Measurements from ENCODE around the gene NEURL2.
"Not testable (repeated sequence)": the region's sequence is repeated elsewhere in the genome, so short reads cannot be mapped to it uniquely, and the experiment has no call there.

Gene NEURL2

DNA sequence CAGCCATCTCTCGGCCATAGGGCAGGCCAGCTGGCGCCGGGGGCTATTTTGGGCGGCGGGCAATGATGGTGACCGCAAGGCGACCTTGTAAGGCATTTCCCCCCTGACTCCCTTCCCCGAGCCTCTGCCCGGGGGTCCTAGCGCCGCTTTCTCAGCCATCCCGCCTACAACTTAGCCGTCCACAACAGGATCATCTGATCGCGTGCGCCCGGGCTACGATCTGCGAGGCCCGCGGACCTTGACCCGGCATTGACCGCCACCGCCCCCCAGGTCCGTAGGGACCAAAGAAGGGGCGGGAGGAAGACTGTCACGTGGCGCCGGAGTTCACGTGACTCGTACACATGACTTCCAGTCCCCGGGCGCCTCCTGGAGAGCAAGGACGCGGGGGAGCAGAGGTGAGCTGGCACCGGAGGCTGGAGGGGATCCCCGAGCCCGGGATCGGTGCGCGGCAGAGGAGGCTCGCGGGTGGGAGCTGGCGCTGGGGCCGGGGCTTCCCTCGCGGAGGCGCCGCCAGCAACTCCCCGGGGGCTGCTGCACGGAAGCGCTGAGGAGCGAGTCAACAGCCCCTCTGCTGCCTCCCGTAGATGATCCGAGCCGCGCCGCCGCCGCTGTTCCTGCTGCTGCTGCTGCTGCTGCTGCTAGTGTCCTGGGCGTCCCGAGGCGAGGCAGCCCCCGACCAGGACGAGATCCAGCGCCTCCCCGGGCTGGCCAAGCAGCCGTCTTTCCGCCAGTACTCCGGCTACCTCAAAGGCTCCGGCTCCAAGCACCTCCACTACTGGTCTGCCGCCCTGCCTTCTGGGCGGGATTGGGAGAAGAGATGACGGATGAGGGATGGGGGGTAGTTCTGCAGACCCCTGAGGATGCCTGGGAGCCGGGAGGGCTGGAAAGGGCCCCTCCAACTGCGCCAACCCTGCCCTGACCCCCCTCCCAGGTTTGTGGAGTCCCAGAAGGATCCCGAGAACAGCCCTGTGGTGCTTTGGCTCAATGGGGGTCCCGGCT lies at the start of gene NEURL2, which contains the start of gene CTSA:
NEURL2 (minus strand) TSS at position 224 of the 999 bp plus-strand sequence; CDS start at position 7, 217 bp downstream.
CTSA (plus strand) TSS at position 351 of the 999 bp plus-strand sequence; CDS start at position 585, 234 bp downstream.
- DNase-seq = peak; percentile 36

- no peak for DNase-seq
Measured at GRCh38 chr20:45940469-45940868, 49.5 kb upstream of the NEURL2 start.

DNA sequence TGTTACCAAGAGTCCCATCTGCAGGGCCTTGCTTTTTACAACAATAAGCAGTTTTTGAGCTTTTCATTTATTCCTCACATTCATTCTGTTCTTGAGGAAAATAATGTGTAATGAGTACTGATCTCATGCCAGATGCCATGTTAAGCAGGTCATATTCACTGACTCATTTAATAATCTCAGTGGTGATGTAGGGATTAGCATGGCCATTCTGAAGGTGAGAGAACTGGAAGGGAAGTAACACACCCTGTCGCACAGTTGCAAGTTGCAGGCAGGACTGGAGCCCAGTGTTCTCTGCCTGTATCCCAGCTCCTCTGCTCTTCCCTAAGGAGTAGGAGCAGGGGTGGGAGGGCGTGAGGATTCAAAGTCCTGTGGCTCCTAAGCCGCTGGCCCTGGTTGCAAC lies 49.0 kb upstream of the NEURL2 start:
- DNase-seq = no peak

DNA sequence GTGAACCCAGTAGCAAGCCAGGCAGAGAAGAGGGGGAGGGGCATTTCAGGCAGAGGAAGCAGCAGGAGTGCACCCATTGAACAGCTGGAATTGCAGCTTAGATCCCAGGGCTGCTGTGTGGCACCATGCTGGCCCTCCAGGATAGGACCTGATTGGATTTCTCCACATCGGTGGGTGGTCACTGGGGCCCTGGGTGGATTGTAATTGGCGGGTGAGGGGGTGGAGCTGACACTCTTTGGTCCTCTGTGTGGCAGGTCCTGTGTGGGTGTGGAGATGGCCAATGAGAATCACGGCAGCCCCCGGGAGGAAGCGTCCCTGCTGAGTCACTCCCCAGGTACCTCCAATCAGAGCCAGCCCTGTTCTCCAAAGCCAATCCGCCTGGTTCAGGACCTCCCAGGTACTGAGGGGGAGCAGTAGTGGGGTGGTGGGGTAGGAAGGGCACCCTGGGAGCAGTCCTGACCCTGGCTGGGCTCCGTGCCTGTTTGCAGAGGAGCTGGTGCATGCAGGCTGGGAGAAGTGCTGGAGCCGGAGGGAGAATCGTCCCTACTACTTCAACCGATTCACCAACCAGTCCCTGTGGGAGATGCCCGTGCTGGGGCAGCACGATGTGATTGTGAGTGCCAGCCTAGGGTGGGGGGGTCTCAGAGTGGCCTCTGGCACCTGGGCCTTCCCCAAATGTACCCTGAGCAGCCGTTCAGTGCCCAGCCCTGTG lies 47.9 kb upstream of the NEURL2 start:
- no peak for DNase-seq

- DNase-seq = no peak
Measured at GRCh38 chr20:45937765-45938164, 46.8 kb upstream of the NEURL2 start.

GRCh38 chr20:45935416-45936046 lies 44.5 kb upstream of the NEURL2 start:
- DNase-seq = no peak

DNA sequence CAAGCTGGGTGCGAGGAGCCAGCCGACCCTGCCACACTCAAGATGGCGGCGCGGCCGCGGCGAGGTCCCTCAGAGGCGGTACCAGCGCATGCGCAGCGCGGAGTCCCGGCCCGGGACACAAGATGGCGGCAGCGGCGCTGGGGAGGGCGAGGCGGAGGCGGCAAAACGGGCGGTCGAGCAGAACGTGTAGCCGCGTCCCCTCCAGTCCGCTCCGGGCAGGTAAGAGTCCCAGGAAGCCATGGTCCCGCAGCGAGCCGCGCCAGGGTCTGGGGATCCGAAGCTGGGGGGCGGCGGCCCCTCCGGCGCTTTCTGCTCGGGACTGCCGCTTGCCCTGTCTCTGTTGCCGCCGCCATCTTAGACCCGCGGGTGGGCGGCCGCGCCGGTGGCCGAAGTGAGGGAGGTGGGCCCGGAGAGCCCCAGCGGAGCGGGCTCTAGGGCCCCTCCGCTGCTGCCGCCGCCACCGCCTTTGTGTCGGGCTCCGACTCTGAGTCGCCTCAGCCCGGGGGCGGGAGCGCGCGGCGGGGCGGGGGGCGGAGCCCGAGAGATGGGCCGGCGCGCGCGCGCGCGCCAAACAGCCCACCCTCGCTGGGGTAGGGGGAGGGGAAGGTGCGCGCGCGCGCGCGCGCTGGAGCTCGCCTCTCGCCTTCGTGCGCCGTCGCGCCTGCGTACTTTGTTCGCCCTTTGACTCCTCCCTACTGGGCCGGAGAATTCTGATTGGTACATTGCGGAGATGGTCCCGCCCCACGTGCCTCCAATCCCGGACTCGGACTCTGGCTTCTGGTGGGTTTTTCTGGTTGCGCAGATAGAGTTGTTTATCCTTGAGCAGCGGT lies 43.8 kb upstream of the NEURL2 start, which contains the start of gene PCIF1:
PCIF1 (plus strand) TSS at position 98 of the 830 bp plus-strand sequence. CDS start 4,317 bp downstream, outside the sequence.
- DNase-seq = peak; percentile 88

DNA sequence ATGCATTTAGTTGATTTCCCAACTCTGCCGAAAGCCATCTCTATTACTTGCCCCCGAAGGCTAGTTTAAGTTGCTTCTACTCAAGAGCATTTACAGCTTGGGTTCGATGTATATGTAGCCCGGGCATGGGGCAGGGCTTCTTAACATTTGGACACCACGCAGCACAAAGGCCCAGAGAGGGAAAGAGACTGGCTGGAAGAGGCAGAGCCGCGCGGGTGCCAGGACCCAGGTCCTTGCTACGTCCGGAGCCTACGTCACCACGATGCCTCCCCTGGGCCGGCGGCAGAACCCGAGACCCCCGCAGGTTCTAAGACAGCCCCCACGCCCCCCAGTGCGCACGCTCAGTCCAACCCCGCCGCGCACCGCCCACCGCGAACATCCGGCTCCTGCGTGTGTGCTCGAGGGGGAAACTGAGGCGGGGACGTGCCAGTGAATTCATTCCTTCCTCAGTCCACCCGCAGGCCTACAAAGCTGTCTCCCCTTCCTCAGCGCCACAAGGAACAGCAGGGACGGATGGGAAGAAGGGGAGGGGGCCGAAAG lies 43.1 kb upstream of the NEURL2 start:
- DNase-seq = no peak

DNA sequence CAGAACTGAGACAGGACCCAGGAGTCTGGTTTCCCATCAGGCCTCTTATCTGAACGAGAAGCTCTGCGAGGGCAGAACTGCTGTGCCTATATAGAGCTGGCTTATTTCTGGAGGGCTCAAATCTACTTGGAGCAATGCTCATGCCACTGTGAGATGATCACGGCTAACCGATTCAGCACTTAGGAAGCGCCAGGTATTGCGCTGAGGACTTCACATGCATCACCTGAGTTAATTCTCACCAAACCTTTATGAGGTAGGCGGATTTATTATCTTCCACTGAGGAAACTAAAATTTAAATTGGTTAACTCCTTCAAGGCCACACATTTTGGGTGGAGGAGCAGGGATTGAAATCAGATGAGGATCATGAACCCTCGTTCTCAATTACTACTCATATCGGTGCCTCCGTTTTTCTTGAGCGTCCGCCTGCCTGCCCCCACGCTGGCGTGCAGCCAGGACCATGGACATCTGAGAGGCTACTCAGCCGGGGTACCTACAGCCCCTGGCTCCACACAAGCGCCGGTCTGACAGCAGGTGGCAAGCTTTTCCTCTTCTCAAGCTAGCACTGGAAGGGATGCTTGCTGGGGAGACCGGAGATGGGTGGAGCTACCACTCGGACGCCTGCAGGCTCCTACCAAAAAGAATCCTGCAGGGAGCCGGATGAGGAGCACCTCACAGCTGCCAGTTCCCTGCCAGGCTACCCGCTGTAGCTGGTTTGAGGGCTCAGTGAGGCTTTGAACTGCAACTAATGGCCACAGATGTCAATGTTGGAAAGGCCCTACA lies 42.4 kb upstream of the NEURL2 start:
- DNase-seq = peak; percentile 75

GRCh38 chr20:45931680-45932079 lies 40.7 kb upstream of the NEURL2 start:
- DNase-seq = not testable (repeated sequence)

DNA sequence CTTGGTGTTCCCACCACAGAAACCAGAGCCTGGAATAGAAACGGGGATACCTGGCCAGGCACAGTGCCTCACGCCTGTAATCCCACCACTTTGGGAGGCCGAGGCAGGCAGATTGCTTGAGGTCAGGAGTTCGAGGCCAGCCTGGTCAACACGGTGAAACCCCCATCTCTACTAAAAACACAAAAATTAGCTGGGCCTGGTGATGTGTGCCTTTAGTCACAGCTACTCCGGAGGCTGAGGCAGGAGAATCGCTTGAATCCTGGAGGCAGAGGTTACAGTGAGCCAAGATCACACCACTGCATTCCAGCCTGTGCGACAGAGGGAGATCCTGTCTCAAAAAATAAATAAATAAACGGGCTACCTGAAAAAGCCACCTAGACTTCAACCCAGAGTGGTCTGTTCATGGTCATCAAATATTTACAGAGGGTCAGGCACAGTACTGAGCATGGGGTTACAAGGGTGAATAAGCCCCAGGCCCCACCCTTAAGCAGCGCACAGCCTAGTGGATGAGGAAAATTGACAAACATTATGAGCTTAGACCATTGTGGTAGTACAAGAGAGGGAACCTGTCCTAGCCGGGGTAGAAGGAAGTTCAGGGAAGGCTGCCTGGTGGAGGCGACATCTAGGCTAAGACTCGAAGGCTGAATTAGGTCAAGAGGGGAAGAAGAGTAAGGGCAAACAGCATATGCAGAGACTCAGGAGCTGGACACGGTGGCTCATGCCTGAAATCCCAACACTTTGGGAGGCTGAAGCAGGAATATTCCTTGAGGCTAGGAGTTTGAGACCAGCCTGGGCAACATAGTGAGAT lies 36.3 kb upstream of the NEURL2 start:
- no peak for DNase-seq

- no peak for DNase-seq
Measured at GRCh38 chr20:45926731-45927070, 35.7 kb upstream of the NEURL2 start.

- DNase-seq = no peak
Measured at GRCh38 chr20:45925821-45926506, 35.0 kb upstream of the NEURL2 start.

DNA sequence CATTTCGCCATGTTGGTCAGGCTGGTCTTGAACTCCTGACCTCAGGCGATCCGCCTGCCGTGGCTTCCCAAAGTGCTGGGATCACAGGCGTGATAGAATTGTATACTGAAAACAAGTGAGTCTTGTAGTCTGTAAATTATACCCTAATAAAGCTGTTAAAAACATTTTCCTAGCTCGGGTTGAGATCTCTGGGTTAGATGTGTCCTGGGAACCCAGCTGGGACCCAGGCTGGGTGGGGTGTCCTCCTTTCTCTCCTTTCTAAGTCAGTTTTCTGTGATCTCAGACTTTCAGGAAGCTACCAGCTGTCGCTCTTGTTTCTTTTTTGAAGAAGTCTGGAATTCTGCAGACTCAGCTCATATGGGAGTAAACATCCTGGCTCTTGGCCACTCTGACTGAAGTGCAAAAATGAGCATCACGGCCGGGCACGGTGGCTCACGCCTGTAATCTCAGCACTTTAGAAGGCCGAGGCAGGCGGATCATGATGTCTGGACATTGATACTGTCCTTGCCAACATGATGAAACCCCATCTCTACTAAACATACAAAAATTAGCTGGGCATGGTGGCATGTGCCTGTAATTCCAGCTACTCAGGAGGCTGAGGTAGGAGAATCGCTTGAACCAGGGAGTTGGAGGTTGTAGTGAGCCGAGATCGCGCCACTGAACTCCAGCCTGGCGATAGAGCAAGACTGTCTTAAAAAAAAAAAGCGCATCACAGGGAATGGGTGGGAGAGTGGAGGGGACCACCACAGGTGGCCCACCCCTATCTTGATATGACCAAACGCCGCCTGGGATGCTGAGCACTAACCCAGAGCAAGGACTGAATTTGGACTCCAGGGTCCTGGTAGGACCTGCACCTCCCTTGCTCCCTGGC lies 33.6 kb upstream of the NEURL2 start:
- no peak for DNase-seq

GRCh38 chr20:45921337-45922189 lies 30.6 kb upstream of the NEURL2 start:
- no peak for DNase-seq

DNA sequence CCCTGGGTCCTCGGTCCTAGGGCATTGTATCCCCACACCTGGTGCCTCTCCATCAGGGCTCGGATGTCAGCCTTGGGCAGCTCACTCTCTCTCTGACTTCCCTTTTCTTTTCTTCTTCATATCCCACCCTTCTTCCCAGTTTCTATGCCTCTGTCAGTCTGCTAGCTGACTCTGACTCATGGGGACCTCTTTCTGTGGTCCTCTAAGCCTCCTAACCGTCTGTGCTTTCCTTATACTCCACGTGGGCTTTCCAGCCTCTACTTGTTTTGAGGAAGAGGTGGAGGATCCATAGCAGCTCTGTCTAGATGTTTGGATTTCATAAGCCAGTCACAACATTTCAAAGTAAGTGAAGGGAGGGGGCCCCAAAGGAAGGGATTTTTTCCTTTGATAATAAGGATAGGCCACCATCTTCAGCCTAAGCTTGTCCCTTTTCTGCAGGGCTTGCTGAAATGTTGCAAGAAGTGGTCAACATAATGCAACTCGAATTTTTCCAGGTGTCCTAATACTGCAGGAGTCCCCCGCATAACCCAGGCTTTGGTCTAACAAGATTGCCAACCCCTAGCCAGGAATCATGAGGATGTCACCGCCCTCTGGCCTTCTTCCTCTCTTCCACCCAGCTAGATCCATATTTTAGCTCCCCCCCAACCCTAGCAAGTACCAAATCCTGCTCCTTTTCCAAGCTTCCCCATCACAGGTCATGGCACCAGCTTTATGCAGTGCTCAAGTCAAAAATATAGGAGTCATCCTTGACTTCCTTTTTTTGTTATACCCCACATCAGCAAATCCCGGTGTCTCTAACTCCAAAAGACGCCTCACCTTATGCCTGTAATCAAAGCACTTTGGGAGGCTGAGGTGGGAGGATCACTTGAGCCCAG lies 29.7 kb upstream of the NEURL2 start:
- DNase-seq = no peak

Measured in NCI-H748 treated with DMSO at 0.1 percent for 48 hours (cell line).